SK-N-MC (cell line): ENCODE data around the gene STX8.

Experiments
- DNase-seq: peaks from one replicate; pipeline ENCODE4 v3.0.0-alpha.2; 2011; ENCODE audit warnings: low read depth, low spot score
- H3K27ac ChIP-seq: fragments of 200-600 bp; sonication (generic); 2 replicates; pipeline ENCODE4 v1.5.1; 2016; ENCODE audit warnings: mixed run types
- H3K36me3 ChIP-seq: fragments of 200-600 bp; sonication (generic); 2 replicates; pipeline ENCODE4 v1.6.1; 2017; ENCODE audit warnings: antibody characterized with exemption, low read length, mixed read lengths; ENCODE audit not compliant: insufficient read depth
- H3K4me3 ChIP-seq: fragments of 200-600 bp; sonication (generic); 2 replicates; pipeline ENCODE4 v1.5.1; 2016
- H3K9ac ChIP-seq: fragments of 200-600 bp; sonication (generic); 2 replicates; pipeline ENCODE4 v1.8.0; 2017; ENCODE audit warnings: mixed run types, mixed read lengths; ENCODE audit not compliant: insufficient read length
- H3K9me3 ChIP-seq: fragments of 200-600 bp; sonication (generic); 2 replicates; pipeline ENCODE4 v1.6.1; 2017; ENCODE audit warnings: low read depth, mild to moderate bottlenecking, antibody characterized with exemption, low read length, moderate library complexity, mixed read lengths
- EZH2 ChIP-seq: fragments of 200-600 bp; sonication (generic); IDR thresholded peaks from one replicate; pipeline ENCODE4 v1.6.1; 2017; ENCODE audit warnings: antibody characterized with exemption
- FOXP2 ChIP-seq: optimal IDR thresholded peaks from 2 replicates; pipeline ENCODE3; 2011; ENCODE audit warnings: mild to moderate bottlenecking, moderate library complexity; ENCODE audit not compliant: insufficient read depth; ENCODE audit errors: extremely low read length, control extremely low read depth
- POLR2AphosphoS5 ChIP-seq: IDR thresholded peaks from 2 replicates; pipeline ENCODE4 v1.6.1; 2012; ENCODE audit warnings: mild to moderate bottlenecking, low read depth, low read length, borderline replicate concordance

Gene STX8

GRCh38 chr17:9331279-9332131 lies 244.1 kb downstream of the STX8 start:
- DNase-seq = no peak
- Histone ChIP-seq H3K9ac (no peak overlapping the region), H3K4me3 (no peak overlapping the region), H3K9me3 (no peaks in the 10 kb centered on the region; the same call in 1 of the 2 replicates), H3K36me3 (no peaks in the 10 kb centered on the region), H3K27ac (no peak overlapping the region)
- no peak for TF ChIP-seq EZH2
- no peak for TF ChIP-seq FOXP2
- no peak for TF ChIP-seq POLR2AphosphoS5

DNA sequence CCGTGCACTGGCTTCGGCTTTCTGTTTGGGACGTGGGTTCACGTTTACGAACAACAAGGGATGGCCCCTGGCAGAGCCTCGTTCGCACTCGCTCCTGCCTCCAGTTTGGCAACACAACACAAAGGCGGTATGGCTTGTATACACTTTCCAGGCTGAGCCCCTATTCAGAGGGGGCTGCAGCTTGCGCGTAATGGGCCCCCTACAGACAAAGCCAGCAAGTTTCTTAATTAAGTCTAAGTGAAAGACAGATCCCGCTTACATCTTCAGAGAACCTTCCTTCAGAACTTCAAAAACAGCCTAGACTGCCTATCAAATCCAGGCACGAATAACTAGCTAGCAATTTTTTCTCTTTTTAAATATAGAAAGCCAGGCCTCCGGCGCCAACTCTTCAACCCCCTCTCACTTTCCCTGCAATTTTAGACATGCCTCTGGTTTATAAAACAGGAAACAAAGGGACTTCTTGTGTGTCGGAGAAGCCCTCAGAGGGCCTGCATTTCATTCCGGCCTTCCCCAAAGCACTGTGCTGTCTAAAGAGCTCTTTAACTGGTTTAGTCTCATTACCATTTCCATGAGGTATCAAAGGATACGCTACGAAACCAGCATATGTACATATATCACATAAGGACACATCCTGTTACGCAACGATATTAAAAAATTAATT lies 244.9 kb downstream of the STX8 start:
- TF ChIP-seq POLR2AphosphoS5 (no peak), FOXP2 (no peak), EZH2 (no peak)
- Histone ChIP-seq H3K9ac (no peak overlapping the region), H3K4me3 (no peak overlapping the region), H3K36me3 (no peaks in the 10 kb centered on the region), H3K27ac (no peak overlapping the region), H3K9me3 (no peaks in the 10 kb centered on the region; the same call in 1 of the 2 replicates)
- DNase-seq = no peak

GRCh38 chr17:9330141-9330540 lies 245.5 kb downstream of the STX8 start:
- H3K4me3 ChIP-seq = no peak overlapping the region

DNA sequence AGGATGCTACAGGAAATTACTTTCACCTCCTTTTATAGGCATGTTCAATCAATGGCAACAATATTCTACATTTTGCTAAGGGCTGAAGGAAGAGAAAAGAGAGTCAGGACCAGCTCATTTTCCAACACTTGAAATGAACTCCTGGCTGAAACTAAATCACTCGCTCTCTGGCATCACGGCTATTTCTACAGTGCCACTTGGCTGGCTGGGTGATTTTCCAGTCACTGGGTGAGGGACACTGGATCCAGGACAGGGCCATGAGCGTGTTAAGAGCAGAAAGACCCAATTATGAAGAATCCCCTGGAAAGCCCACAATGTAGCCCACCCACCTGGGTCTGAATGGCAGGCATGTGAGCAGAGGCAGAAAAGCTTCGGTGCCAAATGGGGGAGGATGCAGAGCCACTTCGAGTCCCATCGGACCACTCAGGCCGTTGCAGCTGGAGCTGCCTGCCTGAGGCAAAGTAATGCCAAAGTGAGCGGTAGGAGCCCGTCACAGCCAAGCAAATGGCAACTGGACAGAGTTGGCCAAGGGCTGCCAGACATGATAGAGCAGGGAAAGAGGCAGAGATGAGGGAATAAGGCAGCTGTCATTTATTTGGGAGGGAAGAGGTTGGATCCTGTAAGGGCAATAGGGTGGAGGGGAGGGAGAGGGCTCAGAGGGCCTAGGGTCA lies 246.2 kb downstream of the STX8 start:
- Histone ChIP-seq H3K4me3 (no peak overlapping the region), H3K36me3 (no peaks in the 10 kb centered on the region), H3K9ac (no peak overlapping the region), H3K27ac (no peak overlapping the region), H3K9me3 (no peaks in the 10 kb centered on the region)
- TF ChIP-seq POLR2AphosphoS5 (no peak), FOXP2 (no peak), EZH2 (no peak)
- no peak for DNase-seq

More at GRCh38 chr17:9330141-9330540, 245.5 kb downstream of the STX8 start:
- H3K9ac ChIP-seq = no peak overlapping the region
- no peak for DNase-seq
- no peak overlapping the region for H3K27ac ChIP-seq
- TF ChIP-seq EZH2 (no peak), FOXP2 (no peak), POLR2AphosphoS5 (no peak)
- H3K36me3 ChIP-seq = no peaks in the 10 kb centered on the region
- H3K9me3 ChIP-seq = no peaks in the 10 kb centered on the region; the same call in 1 of the 2 replicates

DNA sequence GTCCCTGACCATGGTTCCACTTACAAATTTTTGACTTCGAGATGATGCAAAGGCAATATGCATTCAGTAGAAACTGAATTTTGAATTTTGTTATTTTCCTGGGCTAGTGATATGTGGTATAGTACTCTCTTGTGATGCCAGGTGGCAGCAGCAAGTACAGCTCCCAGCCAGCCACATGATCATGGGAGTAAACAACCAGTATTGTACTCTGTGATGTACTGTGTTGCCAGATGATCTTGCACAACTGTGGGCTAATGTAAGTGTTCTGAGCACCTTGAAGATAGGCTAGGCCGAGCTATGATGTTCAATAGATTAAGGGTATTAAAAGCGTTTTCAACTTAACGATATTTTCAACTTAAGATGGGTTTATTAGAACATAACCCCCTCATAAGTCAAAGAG lies 250.8 kb downstream of the STX8 start:
- Histone ChIP-seq H3K27ac (no peak overlapping the region), H3K9ac (no peak overlapping the region), H3K36me3 (no peaks in the 10 kb centered on the region), H3K4me3 (no peak overlapping the region), H3K9me3 (no peaks in the 10 kb centered on the region)
- no peak for TF ChIP-seq FOXP2
- no peak for TF ChIP-seq POLR2AphosphoS5
- no peak for TF ChIP-seq EZH2
- DNase-seq = no peak

DNA sequence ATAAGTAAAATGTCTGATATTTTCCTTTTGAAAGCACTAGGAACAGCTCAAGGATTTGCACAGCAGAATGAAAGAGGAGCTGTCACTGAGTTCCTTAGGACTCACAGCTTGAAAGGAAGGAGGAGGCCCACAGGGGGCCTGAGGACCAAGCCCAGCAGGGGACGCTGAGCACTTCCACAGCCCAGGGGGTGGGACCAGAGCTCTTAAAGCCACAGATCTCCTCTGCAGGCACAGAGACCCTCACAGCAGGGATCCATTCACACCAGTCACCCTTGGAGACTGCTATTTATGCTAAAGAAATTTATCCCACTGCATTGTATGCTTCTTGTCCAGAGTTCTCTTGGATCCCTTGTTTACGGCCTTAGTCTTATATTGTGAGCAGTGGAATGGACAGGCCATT lies 253.3 kb downstream of the STX8 start:
- Histone ChIP-seq H3K9me3 (no peaks in the 10 kb centered on the region), H3K27ac (no peak overlapping the region), H3K4me3 (no peak overlapping the region), H3K36me3 (no peaks in the 10 kb centered on the region), H3K9ac (no peak overlapping the region)
- no peak for DNase-seq
- TF ChIP-seq FOXP2 (no peak), EZH2 (no peak), POLR2AphosphoS5 (no peak)

- no peak for DNase-seq
- no peak overlapping the region for H3K9ac ChIP-seq
- no peak overlapping the region for H3K27ac ChIP-seq
- H3K36me3 ChIP-seq = no peaks in the 10 kb centered on the region
- no peak overlapping the region for H3K4me3 ChIP-seq
- H3K9me3 ChIP-seq = no peaks in the 10 kb centered on the region
- TF ChIP-seq POLR2AphosphoS5 = no peak
- TF ChIP-seq FOXP2 = no peak
- TF ChIP-seq EZH2 = no peak
These were observed 253.7 kb downstream of the STX8 start for GRCh38 chr17:9321890-9322289.

DNA sequence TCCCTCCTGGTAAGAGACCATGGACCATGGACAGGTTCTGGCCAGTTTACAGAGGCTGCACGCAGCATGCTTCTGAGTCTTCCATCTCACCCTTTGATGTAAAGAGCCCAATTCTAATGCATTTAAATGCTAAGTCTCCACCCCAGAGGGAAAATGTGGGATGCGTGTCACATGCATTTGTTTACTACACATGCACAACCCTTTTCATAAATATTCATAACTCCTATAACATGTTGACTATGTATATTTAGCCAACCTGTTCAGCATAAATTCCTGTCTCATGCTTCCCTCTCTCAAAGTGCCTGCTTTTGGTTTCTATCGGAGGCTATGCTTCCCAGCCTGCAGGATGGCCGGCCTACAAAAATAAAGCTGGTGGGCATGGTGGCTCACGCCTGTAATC lies 260.3 kb downstream of the STX8 start:
- H3K9me3 ChIP-seq = no peaks in the 10 kb centered on the region

More for the DNA sequence above, 260.3 kb downstream of the STX8 start:
- H3K9ac ChIP-seq = no peak overlapping the region
- no peak overlapping the region for H3K4me3 ChIP-seq
- no peak for TF ChIP-seq FOXP2
- H3K36me3 ChIP-seq = no peaks in the 10 kb centered on the region
- DNase-seq = no peak
- H3K27ac ChIP-seq = no peak overlapping the region
